PC-3 (cell line): ENCODE results near the gene RAB29. TPM values are rescaled to one million over a fixed set of nuclear protein-coding genes. Genes with fewer than 3 reads are reported as not detected.

ENCODE experiments used
- ATAC-seq: fragments of 200-7000 bp; cut with Tn5 transposase; 2 replicates; pipeline ENCODE4 v1.9.1; 2020; ENCODE audit warnings: mild to moderate bottlenecking, moderate library complexity
- BruUV-seq: library from RNA; stranded (reverse); fragments of 400-500 nt; replicated peaks from 2 replicates; lab custom pipeline; 2021; lab: Mats Ljungman, UMichigan
- CTCF ChIA-PET: fragments of 300-600 bp; sonication (Branson Sonifier 250); formaldehyde crosslinking; loops from one replicate; lab custom pipeline; 2022; ENCODE audit warnings: antibody characterized with exemption; lab: Charles Lee
- POLR2A ChIA-PET: fragments of 300-600 bp; sonication (Branson Sonifier 250); formaldehyde crosslinking; loops from one replicate; lab custom pipeline; 2022; ENCODE audit warnings: antibody characterized with exemption; ENCODE audit not compliant: unreplicated experiment; lab: Charles Lee
- DNase-seq: peaks from one replicate; pipeline ENCODE4 v3.0.0-alpha.2; 2015
- H2AFZ ChIP-seq: fragments of 300-600 bp; sonication (generic); 2 replicates; pipeline ENCODE4 v1.6.0; 2016; ENCODE audit warnings: antibody characterized with exemption, low read length
- H3F3A ChIP-seq: fragments of 300-600 bp; sonication (generic); one replicate; pipeline ENCODE4 v1.6.0; 2017; ENCODE audit warnings: antibody characterized with exemption, low read length, control low read depth, mild to moderate bottlenecking; ENCODE audit not compliant: unreplicated experiment
- H3K27ac ChIP-seq: fragments of 300-600 bp; sonication (generic); 2 replicates; pipeline ENCODE4 v1.5.1; 2016; ENCODE audit warnings: mild to moderate bottlenecking, low read length
- H3K27me3 ChIP-seq: fragments of 300-600 bp; sonication (generic); 2 replicates; pipeline ENCODE4 v1.6.1; 2016; ENCODE audit warnings: low read length, mixed read lengths
- H3K36me3 ChIP-seq: fragments of 300-600 bp; sonication (generic); 2 replicates; pipeline ENCODE4 v1.6.1; 2016; ENCODE audit warnings: low read depth, mixed run types, low read length, mixed read lengths
- H3K4me1 ChIP-seq: fragments of 300-600 bp; sonication (generic); 2 replicates; pipeline ENCODE4 v1.5.1; 2016; ENCODE audit warnings: low read length; ENCODE audit not compliant: insufficient read depth
- H3K4me2 ChIP-seq: fragments of 300-600 bp; sonication (generic); 2 replicates; pipeline ENCODE4 v1.6.0; 2016; ENCODE audit warnings: low read length
- H3K4me3 ChIP-seq: fragments of 300-600 bp; sonication (generic); 2 replicates; pipeline ENCODE4 v1.5.1; 2016; ENCODE audit warnings: mild to moderate bottlenecking, low read length, mixed read lengths
- H3K79me2 ChIP-seq: fragments of 300-600 bp; sonication (generic); 2 replicates; pipeline ENCODE4 v1.6.1; 2017; ENCODE audit warnings: low read length, mixed read lengths
- H3K9ac ChIP-seq: fragments of 300-600 bp; sonication (generic); 2 replicates; pipeline ENCODE4 v1.6.0; 2016; ENCODE audit warnings: mild to moderate bottlenecking, low read length
- H3K9me2 ChIP-seq: fragments of 300-600 bp; sonication (generic); replicated peaks from 2 replicates; pipeline ENCODE4 v1.6.1; 2016; ENCODE audit warnings: mixed run types, low read length, mixed read lengths
- H3K9me3 ChIP-seq: fragments of 300-600 bp; sonication (generic); 2 replicates; pipeline ENCODE4 v1.6.1; 2016; ENCODE audit warnings: low read length, mixed read lengths
- H4K20me1 ChIP-seq: fragments of 300-600 bp; sonication (generic); 2 replicates; pipeline ENCODE4 v1.6.1; 2016; ENCODE audit warnings: low read length, mixed read lengths
- EZH2 ChIP-seq: fragments of 300-600 bp; sonication (generic); IDR thresholded peaks from one replicate; pipeline ENCODE4 v1.6.1; 2017; ENCODE audit warnings: antibody characterized with exemption, mild to moderate bottlenecking, low read length; ENCODE audit not compliant: unreplicated experiment
- EZH2phosphoT487 ChIP-seq: fragments of 300-600 bp; sonication (generic); IDR thresholded peaks from 2 replicates; pipeline ENCODE4 v1.6.1; 2018; ENCODE audit warnings: mild to moderate bottlenecking, antibody characterized with exemption, low read length, borderline replicate concordance
- intact Hi-C: fragments of 100-400 bp; cut with micrococcal nuclease; formaldehyde crosslinking; loops from 2 replicates; pipeline ENCODE4 v1.9.0; 2023
- total RNA-seq: library from RNA; depleted of rRNA; stranded (reverse); fragments of >200 nt; gene quantifications from 2 replicates; pipeline ENCODE4 v1.2.3, GENCODE V29; 2014
- TF ChIP-seq, protein P1 (sequence below): fragments of 300-600 bp; sonication (generic); conservative IDR thresholded peaks from 2 replicates; pipeline ENCODE4 v1.5.1; 2017; ENCODE audit warnings: antibody characterized with exemption, low read depth, mild to moderate bottlenecking, low read length

Gene RAB29
- total RNA-seq, 1 experiment from 2014 or later = 7.4 TPM

DNA sequence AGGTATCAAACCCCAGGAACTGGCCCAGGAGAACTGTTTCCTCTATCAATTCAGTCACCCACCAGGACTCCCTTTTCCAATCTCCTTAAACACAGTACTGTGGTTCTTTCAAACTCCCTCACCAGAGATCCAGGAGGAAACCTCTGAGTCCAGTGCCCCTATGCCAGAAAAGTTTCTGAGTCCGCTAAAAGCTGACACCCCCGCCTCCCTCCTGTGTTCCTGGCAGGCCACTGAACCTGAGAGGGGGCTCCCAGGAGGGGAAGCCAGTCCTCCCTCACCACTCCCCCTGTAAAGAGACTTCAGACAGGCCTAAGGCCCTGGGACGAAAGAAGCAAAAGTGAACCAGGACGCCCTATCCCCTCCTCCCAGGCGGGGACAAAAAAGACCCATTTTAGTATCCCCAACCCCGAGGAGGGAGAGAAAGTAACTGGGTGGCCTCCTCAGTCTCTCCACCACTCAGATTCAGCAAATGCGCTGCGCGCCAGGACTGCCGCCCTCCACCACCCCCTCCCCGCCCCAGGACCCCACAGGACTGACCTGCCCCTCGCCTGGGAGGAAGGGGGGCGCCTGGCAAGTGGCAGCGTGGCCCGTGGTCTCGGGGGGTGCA is 37.1 kb upstream of the RAB29 start:
- no peaks in the 10 kb centered on the region for H3K27me3 ChIP-seq
- DNase-seq (peak; percentile 17), ATAC-seq (peak; percentile 7)
- BruUV-seq = no TSS peak
- no peak for TF ChIP-seq EZH2
- no peak for TF ChIP-seq EZH2phosphoT487
- TF ChIP-seq, protein P1, sequence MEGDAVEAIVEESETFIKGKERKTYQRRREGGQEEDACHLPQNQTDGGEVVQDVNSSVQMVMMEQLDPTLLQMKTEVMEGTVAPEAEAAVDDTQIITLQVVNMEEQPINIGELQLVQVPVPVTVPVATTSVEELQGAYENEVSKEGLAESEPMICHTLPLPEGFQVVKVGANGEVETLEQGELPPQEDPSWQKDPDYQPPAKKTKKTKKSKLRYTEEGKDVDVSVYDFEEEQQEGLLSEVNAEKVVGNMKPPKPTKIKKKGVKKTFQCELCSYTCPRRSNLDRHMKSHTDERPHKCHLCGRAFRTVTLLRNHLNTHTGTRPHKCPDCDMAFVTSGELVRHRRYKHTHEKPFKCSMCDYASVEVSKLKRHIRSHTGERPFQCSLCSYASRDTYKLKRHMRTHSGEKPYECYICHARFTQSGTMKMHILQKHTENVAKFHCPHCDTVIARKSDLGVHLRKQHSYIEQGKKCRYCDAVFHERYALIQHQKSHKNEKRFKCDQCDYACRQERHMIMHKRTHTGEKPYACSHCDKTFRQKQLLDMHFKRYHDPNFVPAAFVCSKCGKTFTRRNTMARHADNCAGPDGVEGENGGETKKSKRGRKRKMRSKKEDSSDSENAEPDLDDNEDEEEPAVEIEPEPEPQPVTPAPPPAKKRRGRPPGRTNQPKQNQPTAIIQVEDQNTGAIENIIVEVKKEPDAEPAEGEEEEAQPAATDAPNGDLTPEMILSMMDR = no peak
- no peaks in the 10 kb centered on the region for H3K9me3 ChIP-seq
- H3K9me2 ChIP-seq = no peaks in the 10 kb centered on the region
- H3K4me2 ChIP-seq = peak overlapping the region; percentile 94
- H4K20me1 ChIP-seq = no peaks in the 10 kb centered on the region
- no peak overlapping the region for H3K27ac ChIP-seq
- peaks cover 17% of the 10 kb centered on the region for H3K4me1 ChIP-seq
- no peaks in the 10 kb centered on the region for H3F3A ChIP-seq
- CTCF ChIA-PET = interaction anchor here (1.4 kb wide), 1 partner anchor 165 kb away, joined by 5 read pairs; no protein-coding TSS in a partner anchor
- POLR2A ChIA-PET = no interaction called here
- peaks cover 29% of the 10 kb centered on the region for H3K79me2 ChIP-seq
- peak overlapping the region; percentile 70 for H3K9ac ChIP-seq
- intact Hi-C loops = loop anchor here (5.0 kb wide), 1 partner anchor 95 kb away; no protein-coding TSS in a partner anchor
- H2AFZ ChIP-seq = peak overlapping the region; percentile 96
- peaks cover 14% of the 10 kb centered on the region; the same call in 1 of the 2 replicates for H3K36me3 ChIP-seq
- H3K4me3 ChIP-seq = peak overlapping the region; percentile 89

DNA sequence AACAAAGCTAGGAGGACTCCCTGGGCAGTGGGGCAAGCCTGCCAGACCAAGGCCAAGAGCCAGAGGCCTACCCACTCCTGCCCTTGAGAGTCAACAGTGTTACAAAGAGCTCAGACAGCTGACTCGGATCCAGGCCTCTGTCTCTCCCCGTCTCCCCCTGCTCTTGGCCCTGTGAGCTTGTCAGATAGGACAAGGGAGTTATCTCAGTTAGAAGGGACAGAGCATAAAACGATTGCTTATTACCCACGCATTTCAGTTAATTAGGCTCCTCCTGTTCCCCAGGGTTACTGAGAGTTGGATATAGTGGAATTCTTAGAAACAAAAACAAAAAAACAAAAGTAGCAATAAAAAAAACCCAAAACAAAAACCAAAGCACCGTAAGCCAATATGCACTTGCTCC is 36.4 kb upstream of the RAB29 start:
- no peaks in the 10 kb centered on the region for H3K27me3 ChIP-seq
- no peak overlapping the region for H2AFZ ChIP-seq
- peaks cover 35% of the 10 kb centered on the region for H3K79me2 ChIP-seq
- H3K9me3 ChIP-seq = no peaks in the 10 kb centered on the region
- no peaks in the 10 kb centered on the region for H3F3A ChIP-seq
- H3K4me2 ChIP-seq = peak overlapping the region; percentile 94
- ATAC-seq (no peak), DNase-seq (no peak)
- peaks cover 14% of the 10 kb centered on the region; the same call in 1 of the 2 replicates for H3K36me3 ChIP-seq
- POLR2A ChIA-PET = interaction anchor here (0.5 to 0.7 kb wide), 2 partner anchors 147 to 312 kb away, joined by 3 to 4 read pairs; no protein-coding TSS in a partner anchor
- no peak overlapping the region for H3K9ac ChIP-seq
- peaks cover 17% of the 10 kb centered on the region for H3K4me1 ChIP-seq
- peak overlapping the region; percentile 89 for H3K4me3 ChIP-seq
- no peak overlapping the region for H3K27ac ChIP-seq
- BruUV-seq = no TSS peak
- H3K9me2 ChIP-seq = no peaks in the 10 kb centered on the region
- TF ChIP-seq, protein P1 = no peak
- TF ChIP-seq EZH2 (no peak), EZH2phosphoT487 (no peak)
- no peaks in the 10 kb centered on the region for H4K20me1 ChIP-seq
- CTCF ChIA-PET = interaction anchor here (1.4 kb wide), 1 partner anchor 166 kb away, joined by 5 read pairs; no protein-coding TSS in a partner anchor
- intact Hi-C loops = loop anchor here (5.0 kb wide), 1 partner anchor 96 kb away; no protein-coding TSS in a partner anchor
